GM19043 (cell line): ENCODE measurements around the gene REG3G.
"Not testable (repeated sequence)": the region's sequence is repeated elsewhere in the genome, so short reads cannot be mapped to it uniquely, and the experiment has no call there.

ENCODE experiments used
- ATAC-seq: cut with Tn5 transposase; IDR thresholded peaks from one replicate; pipeline ENCODE4 v1.9.1; 2021; ENCODE audit warnings: low read depth; ENCODE audit not compliant: unreplicated experiment

Gene REG3G

DNA sequence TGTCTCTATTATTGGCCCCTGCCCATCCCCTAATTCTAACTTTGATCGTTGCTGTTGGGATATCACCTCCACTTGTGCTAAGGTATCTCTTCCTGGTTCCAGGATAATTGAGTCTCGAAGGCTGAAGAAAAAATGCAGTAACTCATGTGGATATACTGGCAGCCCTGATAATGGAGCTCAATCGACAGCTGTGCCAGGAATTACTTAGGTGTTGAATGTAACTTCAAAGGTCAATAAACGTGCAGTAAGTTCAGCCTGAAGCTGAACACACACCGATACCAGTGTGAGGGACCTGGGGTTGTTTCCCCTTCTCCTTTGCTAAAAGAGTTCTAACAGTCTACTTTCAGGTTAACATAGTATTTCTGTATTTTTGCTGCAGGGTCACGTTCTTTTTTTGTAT, 11.9 kb upstream of the REG3G start:
- no peak for ATAC-seq

DNA sequence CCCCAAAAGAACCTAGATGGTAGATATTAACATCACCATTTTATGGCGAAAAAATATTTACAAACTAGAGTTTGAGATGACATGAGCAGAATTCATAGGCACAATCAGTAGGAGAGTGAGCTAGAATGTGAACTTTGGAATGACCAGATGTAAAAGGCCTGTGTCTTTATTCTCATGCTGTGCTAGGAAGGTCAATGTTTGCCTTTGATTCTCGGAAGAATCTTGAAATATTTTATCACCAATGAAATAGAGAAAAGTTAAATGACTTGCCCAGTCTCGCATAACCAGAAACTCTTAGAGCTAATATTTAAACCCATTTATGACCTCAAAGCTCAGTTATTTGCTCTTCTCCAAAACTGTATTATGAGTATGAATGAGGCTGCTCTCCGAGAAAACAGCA, 9.2 kb upstream of the REG3G start:
- no peak for ATAC-seq

DNA sequence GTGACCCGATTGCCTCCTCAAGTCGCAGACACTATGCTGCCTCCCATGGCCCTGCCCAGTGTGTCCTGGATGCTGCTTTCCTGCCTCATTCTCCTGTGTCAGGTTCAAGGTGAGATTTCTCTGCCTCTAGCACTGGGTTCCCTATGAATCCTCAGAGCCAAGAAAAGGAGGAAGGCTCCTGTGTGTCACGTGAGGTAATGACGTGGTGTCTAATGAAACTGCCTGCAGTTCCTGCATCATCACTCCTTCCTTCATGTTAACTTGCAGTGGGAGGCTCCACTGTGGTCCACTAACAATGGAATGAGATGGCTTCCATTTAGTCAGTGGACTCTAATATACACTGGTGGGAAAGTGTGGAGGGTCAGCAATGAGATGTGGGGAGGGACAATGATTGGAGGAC, 559 bp downstream of the REG3G start:
- no peak for ATAC-seq

DNA sequence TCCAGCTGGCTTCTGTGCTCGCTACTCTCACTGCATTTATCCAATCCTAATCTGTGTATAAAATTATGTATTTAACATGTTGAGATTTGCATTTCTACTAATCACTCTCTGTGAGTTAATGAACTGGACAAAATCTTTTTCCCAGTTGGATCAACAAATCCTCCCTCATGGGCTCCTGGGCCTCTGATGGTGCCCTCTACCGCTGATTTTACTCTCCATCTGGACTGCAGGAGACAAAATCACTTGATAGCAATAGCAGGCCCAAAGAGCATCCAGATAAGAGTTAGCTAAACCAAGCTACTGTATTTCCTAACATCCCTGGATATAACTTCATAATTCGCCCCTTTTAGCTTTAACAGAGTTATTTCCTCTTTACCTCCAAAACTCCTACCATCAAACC, 14.4 kb downstream of the REG3G start:
- ATAC-seq: no peak

DNA sequence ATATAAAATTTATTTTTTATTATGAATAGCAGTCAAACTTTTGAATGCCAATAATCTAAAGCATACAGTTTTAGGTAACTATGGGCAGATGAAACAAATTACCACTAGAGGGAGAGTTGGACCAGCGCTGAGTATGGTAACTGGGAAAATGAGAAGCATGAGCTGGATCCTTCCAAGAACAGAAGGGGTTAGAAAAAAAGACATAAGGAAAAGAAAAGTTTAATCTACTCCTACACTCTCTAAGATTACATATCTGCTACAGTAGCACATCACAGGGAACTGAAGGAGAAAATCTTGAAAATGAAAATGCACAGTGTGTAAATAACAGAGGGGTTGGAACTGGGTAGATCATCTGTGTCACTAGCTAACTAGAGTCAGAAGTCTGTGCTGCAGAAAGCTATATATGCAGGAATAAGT, 15.5 kb downstream of the REG3G start:
- ATAC-seq: no peak

DNA sequence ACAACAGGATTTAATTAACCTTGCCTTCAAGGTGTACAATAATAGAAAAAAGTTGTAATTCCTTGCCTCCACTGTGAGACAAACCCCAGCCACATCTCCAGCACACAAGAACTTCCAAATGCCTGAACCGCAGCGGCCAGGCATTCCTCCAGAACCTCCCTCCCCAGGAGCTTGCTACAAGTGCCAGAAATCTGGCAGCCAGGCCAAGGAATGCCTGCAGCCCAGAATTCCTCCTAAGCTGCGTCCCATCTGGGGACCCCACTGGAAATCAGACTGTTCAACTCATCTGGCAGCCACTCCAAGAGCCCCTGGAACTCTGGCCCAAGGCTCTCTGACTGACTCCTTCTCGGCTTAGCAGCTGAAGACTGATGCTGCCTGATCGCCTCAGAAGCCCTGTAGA, 28.0 kb downstream of the REG3G start:
- ATAC-seq: not testable (repeated sequence)

DNA sequence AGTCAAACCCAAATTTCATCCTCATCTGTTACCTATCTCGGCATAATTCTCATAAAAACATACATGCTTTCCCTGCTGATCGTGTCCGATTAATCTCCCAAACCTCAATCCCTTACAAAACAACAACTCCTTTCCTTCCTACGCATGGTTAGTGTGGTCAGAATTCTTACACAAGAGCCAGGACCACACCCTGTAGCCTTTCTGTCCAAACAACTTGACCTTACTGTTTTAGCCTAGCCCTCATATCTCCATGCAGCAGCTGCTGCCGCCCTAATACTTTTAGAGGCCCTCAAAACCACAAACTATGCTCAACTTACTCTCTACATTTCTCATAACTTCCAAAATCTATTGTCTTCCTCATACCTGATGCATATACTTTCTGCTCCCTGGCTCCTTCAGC, 29.3 kb downstream of the REG3G start:
- not testable (repeated sequence) for ATAC-seq

DNA sequence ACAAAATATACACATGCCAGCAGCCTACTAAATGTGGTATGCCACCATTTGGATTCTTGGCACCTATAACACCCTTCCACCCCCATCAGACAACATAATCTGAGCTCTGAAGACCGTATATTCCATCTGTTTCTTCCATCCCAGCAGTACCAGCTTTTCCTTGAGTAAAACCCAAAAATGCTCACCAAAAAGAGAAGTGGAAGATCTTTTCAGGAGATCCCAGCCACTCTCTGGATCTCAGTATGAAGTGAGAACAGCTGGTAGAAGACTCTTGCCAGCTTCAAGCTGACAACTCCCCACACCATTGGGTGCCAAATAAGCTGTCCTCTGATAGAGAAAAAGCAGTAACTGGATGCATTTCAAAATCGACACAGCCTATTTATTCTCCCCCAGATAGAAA, 39.7 kb downstream of the REG3G start:
- ATAC-seq: no peak

DNA sequence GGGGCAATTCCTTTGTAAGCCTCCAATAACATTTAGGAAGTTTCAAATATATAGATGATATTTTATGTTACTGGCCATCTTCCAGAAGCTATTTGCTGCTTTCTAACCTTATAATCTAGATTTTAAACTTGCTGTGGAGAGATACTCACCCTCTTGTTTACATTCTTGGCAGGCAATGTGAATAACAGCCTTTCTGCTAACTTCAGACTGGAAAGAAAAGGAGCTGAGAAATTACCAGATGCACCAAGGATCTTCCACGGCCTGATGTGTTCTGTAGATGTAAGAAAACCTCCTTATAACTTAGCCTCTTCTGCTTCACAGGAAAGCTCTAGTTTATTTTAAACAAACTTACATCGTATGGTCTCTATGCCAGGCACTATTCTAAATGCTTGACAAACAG, 45.6 kb downstream of the REG3G start:
- no peak for ATAC-seq
